ENCODE data around the gene NAALADL2.

- no peak for TF ChIP-seq EZH2 (IDR thresholded peaks at IDR 0.05; ENCODE audit: low read length, missing control alignments)
- TF ChIP-seq CTCF (conservative IDR thresholded peaks at IDR 0.05 in 1 of 2, IDR thresholded peaks at IDR 0.05 in 1 of 2; ENCODE audit: low read depth in 1 of 2, low read length in 2 of 2): no peak
Measured at GRCh38 chr3:175273573-175273972, 414.4 kb downstream of the NAALADL2 start.
